Astrocyte (in vitro differentiated cells and primary cell): ENCODE measurements around the gene RIOK2.

ENCODE experiments used
- CTCF ChIP-seq: IDR thresholded peaks from 2 replicates; pipeline ENCODE4 v1.5.1; 2011; ENCODE audit warnings: low read depth, mild to moderate bottlenecking, inconsistent platforms, low read length, moderate library complexity; ENCODE audit not compliant: insufficient read depth
- EZH2 ChIP-seq: IDR thresholded peaks from 2 replicates; pipeline ENCODE4 v1.6.1; 2012; ENCODE audit warnings: mild to moderate bottlenecking, low read length, inconsistent platforms; ENCODE audit not compliant: insufficient read depth

DNA sequence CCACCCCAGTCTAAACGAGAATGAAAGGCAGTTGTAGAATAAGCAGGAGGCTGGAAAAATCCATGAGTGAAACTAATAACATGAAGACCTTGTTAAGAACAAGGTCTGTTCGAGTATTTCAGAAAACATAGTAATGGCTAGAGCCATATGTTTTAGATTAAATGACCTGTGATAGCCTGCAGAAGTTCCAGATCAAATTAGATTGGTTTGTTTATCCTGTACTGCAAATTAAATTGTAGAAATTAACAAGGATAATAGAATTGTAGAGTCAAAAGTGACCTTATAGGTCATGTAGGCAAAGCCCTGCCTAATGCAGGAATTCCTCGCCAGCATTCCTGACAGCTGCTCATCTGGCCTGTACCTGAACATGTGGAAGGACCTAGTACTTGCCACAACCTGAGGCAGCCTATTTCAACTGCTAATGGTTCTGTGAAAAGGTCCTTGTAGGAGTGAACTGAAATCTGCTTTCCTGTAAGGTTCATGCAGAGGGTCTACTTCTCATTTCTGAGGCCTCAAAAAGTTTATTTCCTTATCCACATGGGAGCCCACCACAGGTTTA, 57.8 kb downstream of the RIOK2 start:
- no peak for TF ChIP-seq CTCF
- no peak for TF ChIP-seq EZH2
